ENCODE data around the gene CATSPER4.

- TF ChIP-seq CTCF (conservative IDR thresholded peaks at IDR 0.05; ENCODE audit: low read length) (no peak), EZH2phosphoT487 (IDR thresholded peaks at IDR 0.05; ENCODE audit: borderline replicate concordance) (no peak)
These were observed 5.5 kb upstream of the CATSPER4 start for GRCh38 chr1:26184883-26185282.

Data from Loucy (cell line).